Stimulated activated effector memory CD8-positive, alpha-beta T cell treated with anti-CD3 and anti-CD28 coated beads, Interleukin-12 subunit alpha, Interleukin-12 subunit beta, amount 100 ng/mL, for 72 hours (primary cell): ENCODE results near the gene ENTPD6.
A peak's percentile ranks its signal among the peaks of the same experiment; 100 is the strongest.

ENCODE experiments used
- ATAC-seq: fragments of 150-1000 bp; cut with Tn5 transposase; 2 replicates; pipeline ENCODE4 v1.10.0; 2021
- DNase-seq, 2 donors: peaks; one replicate each; pipeline ENCODE4 v3.0.0; 2021 to 2022; ENCODE audit warnings: low spot score in 2 of 2
- H3K27ac Mint-ChIP-seq: one replicate; pipeline ENCODE4 v1.8.0; 2022; ENCODE audit warnings: mild to moderate bottlenecking, mixed read lengths
- H3K36me3 Mint-ChIP-seq: one replicate; pipeline ENCODE4 v1.8.0; 2022; ENCODE audit warnings: mild to moderate bottlenecking, mixed read lengths
- H3K4me1 Mint-ChIP-seq: one replicate; pipeline ENCODE4 v1.8.0; 2022; ENCODE audit warnings: mixed read lengths
- H3K4me3 Mint-ChIP-seq: one replicate; pipeline ENCODE4 v1.8.0; 2022; ENCODE audit warnings: mild to moderate bottlenecking, mixed read lengths
- H3K9me3 Mint-ChIP-seq: one replicate; pipeline ENCODE4 v1.8.0; 2022; ENCODE audit warnings: mixed read lengths

ENTPD6 gene

GRCh38 chr20:25248786-25249172, 53.3 kb downstream of the ENTPD6 start:
- DNase-seq (no peak), ATAC-seq (no peak)
- Mint-ChIP-seq H3K36me3 (no peaks in the 10 kb centered on the region), H3K4me1 (peaks cover 39% of the 10 kb centered on the region), H3K27ac (peak overlapping the region; percentile 72), H3K4me3 (peak overlapping the region; percentile 83), H3K9me3 (no peaks in the 10 kb centered on the region)

GRCh38 chr20:25249198-25249931, 53.9 kb downstream of the ENTPD6 start:
- no peak for DNase-seq
- H3K4me1 Mint-ChIP-seq, result peaks cover 39% of the 10 kb centered on the region

GRCh38 chr20:25250508-25250907, 55.0 kb downstream of the ENTPD6 start:
- H3K27ac Mint-ChIP-seq, result no peak overlapping the region
- no peaks in the 10 kb centered on the region for H3K9me3 Mint-ChIP-seq
- H3K36me3 Mint-ChIP-seq, result no peaks in the 10 kb centered on the region
- no peak for DNase-seq
- ATAC-seq, result no peak
- H3K4me3 Mint-ChIP-seq, result no peak overlapping the region
- H3K4me1 Mint-ChIP-seq, result peaks cover 39% of the 10 kb centered on the region

More at GRCh38 chr20:25249198-25249931, 53.9 kb downstream of the ENTPD6 start:
- peak overlapping the region; percentile 72 for H3K27ac Mint-ChIP-seq
- H3K4me3 Mint-ChIP-seq, result peak overlapping the region; percentile 83
- no peaks in the 10 kb centered on the region for H3K9me3 Mint-ChIP-seq
- ATAC-seq, result no peak
- no peaks in the 10 kb centered on the region for H3K36me3 Mint-ChIP-seq

- no peak for DNase-seq
- peaks cover 4% of the 10 kb centered on the region for H3K36me3 Mint-ChIP-seq
- peaks cover 39% of the 10 kb centered on the region for H3K4me1 Mint-ChIP-seq
- no peak overlapping the region for H3K27ac Mint-ChIP-seq
- H3K4me3 Mint-ChIP-seq, result no peak overlapping the region
- ATAC-seq, result no peak
- no peaks in the 10 kb centered on the region for H3K9me3 Mint-ChIP-seq
Measured at GRCh38 chr20:25251019-25251418, 55.5 kb downstream of the ENTPD6 start.

GRCh38 chr20:25251558-25251957, 56.0 kb downstream of the ENTPD6 start:
- Mint-ChIP-seq H3K27ac (no peak overlapping the region), H3K9me3 (no peaks in the 10 kb centered on the region), H3K36me3 (peaks cover 5% of the 10 kb centered on the region), H3K4me1 (peaks cover 38% of the 10 kb centered on the region), H3K4me3 (no peak overlapping the region)
- no peak for DNase-seq
- no peak for ATAC-seq

- no peak overlapping the region for H3K4me3 Mint-ChIP-seq
- H3K27ac Mint-ChIP-seq, result no peak overlapping the region
- H3K4me1 Mint-ChIP-seq, result peaks cover 31% of the 10 kb centered on the region
- peaks cover 5% of the 10 kb centered on the region for H3K36me3 Mint-ChIP-seq
- ATAC-seq (no peak), DNase-seq (no peak)
- H3K9me3 Mint-ChIP-seq, result no peaks in the 10 kb centered on the region
Measured at GRCh38 chr20:25252230-25252651, 56.7 kb downstream of the ENTPD6 start.

GRCh38 chr20:25252686-25253421, 57.3 kb downstream of the ENTPD6 start:
- ATAC-seq (no peak), DNase-seq (no peak)
- Mint-ChIP-seq H3K4me3 (no peak overlapping the region), H3K9me3 (no peaks in the 10 kb centered on the region), H3K4me1 (peaks cover 30% of the 10 kb centered on the region), H3K36me3 (peaks cover 5% of the 10 kb centered on the region), H3K27ac (no peak overlapping the region)

GRCh38 chr20:25253606-25254275, 58.2 kb downstream of the ENTPD6 start:
- no peak overlapping the region for H3K27ac Mint-ChIP-seq
- no peak for ATAC-seq
- H3K4me3 Mint-ChIP-seq, result no peak overlapping the region
- DNase-seq, result no peak
- H3K36me3 Mint-ChIP-seq, result peaks cover 5% of the 10 kb centered on the region
- H3K9me3 Mint-ChIP-seq, result no peaks in the 10 kb centered on the region
- H3K4me1 Mint-ChIP-seq, result peaks cover 28% of the 10 kb centered on the region

- no peak for DNase-seq
- H3K4me3 Mint-ChIP-seq, result no peak overlapping the region
- no peaks in the 10 kb centered on the region for H3K9me3 Mint-ChIP-seq
- ATAC-seq, result no peak
- H3K36me3 Mint-ChIP-seq, result peaks cover 7% of the 10 kb centered on the region
- H3K27ac Mint-ChIP-seq, result no peak overlapping the region
- peaks cover 20% of the 10 kb centered on the region for H3K4me1 Mint-ChIP-seq
Measured at GRCh38 chr20:25254571-25254970, 59.1 kb downstream of the ENTPD6 start.

- no peak overlapping the region for H3K4me3 Mint-ChIP-seq
- peaks cover 11% of the 10 kb centered on the region for H3K36me3 Mint-ChIP-seq
- DNase-seq, result no peak
- ATAC-seq, result no peak
- H3K4me1 Mint-ChIP-seq, result peaks cover 20% of the 10 kb centered on the region
- no peaks in the 10 kb centered on the region for H3K9me3 Mint-ChIP-seq
- peak overlapping the region; percentile 23 for H3K27ac Mint-ChIP-seq
Measured at GRCh38 chr20:25254986-25255680, 59.6 kb downstream of the ENTPD6 start.

GRCh38 chr20:25256226-25256859, 60.8 kb downstream of the ENTPD6 start:
- Mint-ChIP-seq H3K4me3 (no peak overlapping the region), H3K4me1 (peaks cover 13% of the 10 kb centered on the region), H3K9me3 (no peaks in the 10 kb centered on the region), H3K27ac (peak overlapping the region; percentile 23), H3K36me3 (peaks cover 11% of the 10 kb centered on the region)
- no peak for ATAC-seq
- DNase-seq, result no peak

GRCh38 chr20:25257130-25257529, 61.6 kb downstream of the ENTPD6 start:
- Mint-ChIP-seq H3K4me3 (no peak overlapping the region), H3K36me3 (peaks cover 11% of the 10 kb centered on the region), H3K4me1 (peaks cover 10% of the 10 kb centered on the region), H3K9me3 (no peaks in the 10 kb centered on the region), H3K27ac (no peak overlapping the region)
- no peak for DNase-seq
- ATAC-seq, result no peak

- DNase-seq, result no peak
- Mint-ChIP-seq H3K9me3 (no peaks in the 10 kb centered on the region), H3K4me1 (peaks cover 2% of the 10 kb centered on the region), H3K4me3 (no peak overlapping the region), H3K36me3 (peaks cover 11% of the 10 kb centered on the region), H3K27ac (peak overlapping the region; percentile 60)
- ATAC-seq, result no peak
Measured at GRCh38 chr20:25257756-25258475, 62.4 kb downstream of the ENTPD6 start.

- no peak for DNase-seq
- Mint-ChIP-seq H3K4me3 (no peak overlapping the region), H3K27ac (peak overlapping the region; percentile 60), H3K36me3 (peaks cover 11% of the 10 kb centered on the region), H3K4me1 (no peaks in the 10 kb centered on the region), H3K9me3 (no peaks in the 10 kb centered on the region)
- no peak for ATAC-seq
Measured at GRCh38 chr20:25258476-25258805, 62.9 kb downstream of the ENTPD6 start.
